ENCODE measurements around the gene C1RL.
A peak's percentile ranks its signal among the peaks of the same experiment; 100 is the strongest.

Gene C1RL

GRCh38 chr12:7064516-7064915 lies 44.5 kb downstream of the C1RL start:
- TF ChIP-seq, protein P1, sequence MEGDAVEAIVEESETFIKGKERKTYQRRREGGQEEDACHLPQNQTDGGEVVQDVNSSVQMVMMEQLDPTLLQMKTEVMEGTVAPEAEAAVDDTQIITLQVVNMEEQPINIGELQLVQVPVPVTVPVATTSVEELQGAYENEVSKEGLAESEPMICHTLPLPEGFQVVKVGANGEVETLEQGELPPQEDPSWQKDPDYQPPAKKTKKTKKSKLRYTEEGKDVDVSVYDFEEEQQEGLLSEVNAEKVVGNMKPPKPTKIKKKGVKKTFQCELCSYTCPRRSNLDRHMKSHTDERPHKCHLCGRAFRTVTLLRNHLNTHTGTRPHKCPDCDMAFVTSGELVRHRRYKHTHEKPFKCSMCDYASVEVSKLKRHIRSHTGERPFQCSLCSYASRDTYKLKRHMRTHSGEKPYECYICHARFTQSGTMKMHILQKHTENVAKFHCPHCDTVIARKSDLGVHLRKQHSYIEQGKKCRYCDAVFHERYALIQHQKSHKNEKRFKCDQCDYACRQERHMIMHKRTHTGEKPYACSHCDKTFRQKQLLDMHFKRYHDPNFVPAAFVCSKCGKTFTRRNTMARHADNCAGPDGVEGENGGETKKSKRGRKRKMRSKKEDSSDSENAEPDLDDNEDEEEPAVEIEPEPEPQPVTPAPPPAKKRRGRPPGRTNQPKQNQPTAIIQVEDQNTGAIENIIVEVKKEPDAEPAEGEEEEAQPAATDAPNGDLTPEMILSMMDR (IDR thresholded peaks at IDR 0.05; ENCODE audit: low read depth, low read length) = no peak
- DNase-seq (ENCODE audit: low read depth in 2 of 2) = peak in 1 of 2 donors; percentile 32
- H3K4me3 ChIP-seq (replicated peaks in 1 of 2; ENCODE audit: low read depth in 2 of 2, low read length in 2 of 2) = no peak overlapping the region

GRCh38 chr12:7061596-7061995 lies 47.4 kb downstream of the C1RL start:
- no peak for DNase-seq (ENCODE audit: low read depth in 2 of 2)
- H3K4me3 ChIP-seq (replicated peaks in 1 of 2; ENCODE audit: low read depth in 2 of 2, low read length in 2 of 2) = peak overlapping the region; percentile 38 to 52
- TF ChIP-seq, protein P1 (IDR thresholded peaks at IDR 0.05; ENCODE audit: low read depth, low read length) = no peak

DNA sequence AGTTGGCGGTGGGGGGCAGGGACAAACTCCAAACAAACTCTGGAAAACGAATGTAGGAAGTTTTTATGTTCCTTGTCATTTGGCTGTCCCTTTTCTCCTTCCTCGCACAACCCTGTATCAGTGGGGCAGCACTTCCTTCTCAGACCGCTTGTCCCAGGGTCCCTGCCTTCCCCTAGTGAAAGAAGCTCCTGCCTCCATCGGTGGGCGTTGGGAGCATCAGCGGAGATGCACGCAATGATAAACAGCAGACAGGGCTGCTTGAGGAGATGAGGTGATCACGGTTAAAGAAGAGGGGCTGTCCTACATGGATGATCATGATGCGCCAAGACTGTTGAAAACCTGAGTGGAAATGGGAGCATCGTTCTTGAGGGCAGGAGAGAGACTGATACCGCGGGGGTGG lies 47.9 kb downstream of the C1RL start:
- peak overlapping the region; percentile 38 to 52 for H3K4me3 ChIP-seq (replicated peaks in 1 of 2; ENCODE audit: low read depth in 2 of 2, low read length in 2 of 2)
- no peak for DNase-seq (ENCODE audit: low read depth in 2 of 2)
- TF ChIP-seq, protein P1 (IDR thresholded peaks at IDR 0.05; ENCODE audit: low read depth, low read length) = no peak

DNA sequence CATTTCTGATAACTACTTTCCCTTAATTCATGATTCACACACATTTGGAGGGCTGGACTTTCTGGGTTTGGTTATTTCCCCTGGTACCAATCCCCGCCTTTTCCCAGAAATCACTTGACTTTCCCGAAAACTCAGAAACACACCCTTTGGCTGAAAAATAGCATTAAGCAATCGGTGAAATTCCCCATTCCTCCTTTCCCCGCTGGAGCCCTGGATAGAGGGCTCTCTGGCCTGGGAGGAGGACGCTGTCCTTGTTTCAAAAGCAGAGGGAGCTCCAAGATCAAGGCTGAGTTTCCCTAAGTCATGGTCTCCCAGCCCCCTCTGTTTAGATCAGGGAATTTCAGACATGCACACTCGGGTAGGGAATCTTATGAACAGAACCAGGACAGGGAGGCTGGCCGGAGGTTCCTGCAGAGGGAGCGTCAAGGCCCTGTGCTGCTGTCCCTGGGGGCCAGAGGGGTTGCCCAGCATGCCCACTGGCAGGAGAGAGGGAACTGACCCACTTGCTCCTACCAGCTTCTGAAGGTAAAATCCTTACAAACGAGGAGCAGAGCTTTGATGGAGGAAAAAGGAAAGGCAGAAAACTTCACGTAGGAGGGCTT lies 48.6 kb downstream of the C1RL start, which contains the start of gene C1S:
Gene C1S, plus strand, starts transcription at position 366 of the 602 bp plus-strand sequence. CDS start 1,195 bp downstream, outside the sequence.
- DNase-seq (ENCODE audit: low read depth in 2 of 2) = peak; percentile 98 to 99
- TF ChIP-seq, protein P1 (IDR thresholded peaks at IDR 0.05; ENCODE audit: low read depth, low read length) = peak; percentile 83
- H3K4me3 ChIP-seq (replicated peaks in 1 of 2; ENCODE audit: low read depth in 2 of 2, low read length in 2 of 2) = peak within 1 kb of the TSS; percentile 38 to 52

- TF ChIP-seq, protein P1 (IDR thresholded peaks at IDR 0.05; ENCODE audit: low read depth, low read length) = no peak
- H3K4me3 ChIP-seq (replicated peaks in 1 of 2; ENCODE audit: low read depth in 2 of 2, low read length in 2 of 2) = no peak overlapping the region
- no peak for DNase-seq (ENCODE audit: low read depth in 2 of 2)
Measured at GRCh38 chr12:7059780-7060179, 49.2 kb downstream of the C1RL start.

DNA sequence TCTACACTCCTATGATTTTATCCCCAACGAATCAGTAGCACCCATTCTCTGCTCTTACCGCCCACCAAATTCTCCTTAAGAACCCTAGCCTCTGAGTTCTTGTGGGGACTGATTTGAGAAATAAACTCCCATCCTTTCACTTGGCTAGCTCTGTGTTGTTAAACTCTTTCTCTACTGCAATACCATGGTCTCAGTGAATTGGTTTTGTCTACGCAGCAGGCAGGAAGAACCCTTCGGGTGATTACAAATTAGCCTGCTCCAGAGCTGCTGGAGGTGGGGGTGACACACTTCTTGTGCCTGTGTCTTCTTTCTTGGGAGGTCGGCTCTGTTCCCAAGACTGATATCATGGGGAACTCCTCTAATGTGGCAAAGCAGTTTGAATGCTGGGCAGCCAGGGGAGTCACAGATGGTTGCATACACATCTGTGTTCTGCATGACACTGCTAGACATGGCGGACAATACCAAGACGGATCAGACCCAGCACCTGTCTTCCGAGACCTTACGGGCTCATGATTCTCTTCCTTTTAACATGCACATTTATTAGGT lies 50.1 kb downstream of the C1RL start:
- TF ChIP-seq, protein P1 (IDR thresholded peaks at IDR 0.05; ENCODE audit: low read depth, low read length) = no peak
- DNase-seq (ENCODE audit: low read depth in 2 of 2) = no peak
- H3K4me3 ChIP-seq (replicated peaks in 1 of 2; ENCODE audit: low read depth in 2 of 2, low read length in 2 of 2) = no peak overlapping the region

All from cardiac fibroblast (primary cell).